Breast epithelium (tissue), 4 donors: ENCODE results near the gene RIPK1. TPM values are rescaled to one million over a fixed set of nuclear protein-coding genes. Genes with fewer than 3 reads are reported as not detected.
A peak's percentile ranks its signal among the peaks of the same experiment; 100 is the strongest.
"Not testable (repeated sequence)": the region's sequence is repeated elsewhere in the genome, so short reads cannot be mapped to it uniquely, and the experiment has no call there.

Source experiments
- DNase-seq, 2 donors: peaks; one replicate each; pipeline ENCODE4 v3.0.0-alpha.2; 2019; ENCODE audit warnings: low spot score in 2 of 2
- H3K27ac ChIP-seq, 2 donors: fragments of 200-600 bp; sonication (generic) in 1 of 2; one replicate each; pipeline ENCODE4 v1.5.1; 2016 to 2019; ENCODE audit warnings: mild to moderate bottlenecking in 1 of 2
- H3K27me3 ChIP-seq, 2 donors: fragments of 200-600 bp; sonication (generic) in 1 of 2; one replicate each; pipeline versions ENCODE4 v1.5.1 to v1.6.0; 2017 to 2019; ENCODE audit warnings: control low read depth in 1 of 2, mild to moderate bottlenecking in 1 of 2
- H3K36me3 ChIP-seq: fragments of 200-600 bp; one replicate; pipeline ENCODE4 v1.5.1; 2019
- H3K4me1 ChIP-seq, 2 donors: fragments of 200-600 bp; sonication (generic); one replicate each; pipeline ENCODE4 v1.5.1; 2016 to 2019; ENCODE audit warnings: control low read depth in 1 of 2
- H3K4me3 ChIP-seq, 3 donors: fragments of 200-600 bp; sonication (generic); 1 replicate in 2 of 3; 2 replicates in 1 of 3; pipeline ENCODE4 v1.5.1; 2016 to 2019; ENCODE audit warnings: mild to moderate bottlenecking in 3 of 3, moderate library complexity in 2 of 3
- H3K9me3 ChIP-seq, 2 donors: fragments of 200-600 bp; sonication (generic) in 1 of 2; one replicate each; pipeline ENCODE4 v1.5.1; 2016 to 2019; ENCODE audit warnings: control low read depth in 1 of 2
- POLR2A ChIP-seq: fragments of 450-650 bp; IDR thresholded peaks from one replicate; pipeline ENCODE4 v1.6.1; 2016; ENCODE audit warnings: antibody characterized with exemption, mild to moderate bottlenecking, moderate library complexity
- POLR2AphosphoS5 ChIP-seq, 3 donors: sonication (generic); formaldehyde crosslinking; IDR thresholded peaks; one replicate each; pipeline ENCODE4 v1.6.1; 2017; ENCODE audit warnings: antibody characterized with exemption in 3 of 3
- intact Hi-C: fragments of 100-400 bp; cut with DNase I; formaldehyde crosslinking; loops from one replicate; pipeline ENCODE4 v1.15.1; 2023; ENCODE audit warnings: low total_unique reads
- total RNA-seq, 3 donors: library from RNA; depleted of rRNA; stranded (reverse); fragments of >200 nt; gene quantifications; one replicate each; pipeline ENCODE4 v1.1.0, GENCODE V29; 2016
- TF ChIP-seq, protein P1 (sequence below), 3 donors: fragments of 450-650 bp; IDR thresholded peaks; one replicate each; pipeline ENCODE4 v1.5.1; 2016 to 2017; ENCODE audit warnings: antibody characterized with exemption in 3 of 3, mild to moderate bottlenecking in 3 of 3, moderate library complexity in 3 of 3

Gene RIPK1
- total RNA-seq, 3 donors from 2014 or later: 23.8 to 38.9 (median 26.2) TPM

- intact Hi-C loops: no loop called here
- DNase-seq: no peak
- H3K4me1 ChIP-seq: peaks cover 0 to under 1% of the 10 kb centered on the region in 2 donors
- no peak overlapping the region for H3K4me3 ChIP-seq
- no peaks in the 10 kb centered on the region for H3K27me3 ChIP-seq
- H3K27ac ChIP-seq: no peak overlapping the region
- TF ChIP-seq POLR2AphosphoS5 (IDR thresholded peaks at IDR 0.05): no peak
- no peak for TF ChIP-seq POLR2A
- TF ChIP-seq, protein P1, sequence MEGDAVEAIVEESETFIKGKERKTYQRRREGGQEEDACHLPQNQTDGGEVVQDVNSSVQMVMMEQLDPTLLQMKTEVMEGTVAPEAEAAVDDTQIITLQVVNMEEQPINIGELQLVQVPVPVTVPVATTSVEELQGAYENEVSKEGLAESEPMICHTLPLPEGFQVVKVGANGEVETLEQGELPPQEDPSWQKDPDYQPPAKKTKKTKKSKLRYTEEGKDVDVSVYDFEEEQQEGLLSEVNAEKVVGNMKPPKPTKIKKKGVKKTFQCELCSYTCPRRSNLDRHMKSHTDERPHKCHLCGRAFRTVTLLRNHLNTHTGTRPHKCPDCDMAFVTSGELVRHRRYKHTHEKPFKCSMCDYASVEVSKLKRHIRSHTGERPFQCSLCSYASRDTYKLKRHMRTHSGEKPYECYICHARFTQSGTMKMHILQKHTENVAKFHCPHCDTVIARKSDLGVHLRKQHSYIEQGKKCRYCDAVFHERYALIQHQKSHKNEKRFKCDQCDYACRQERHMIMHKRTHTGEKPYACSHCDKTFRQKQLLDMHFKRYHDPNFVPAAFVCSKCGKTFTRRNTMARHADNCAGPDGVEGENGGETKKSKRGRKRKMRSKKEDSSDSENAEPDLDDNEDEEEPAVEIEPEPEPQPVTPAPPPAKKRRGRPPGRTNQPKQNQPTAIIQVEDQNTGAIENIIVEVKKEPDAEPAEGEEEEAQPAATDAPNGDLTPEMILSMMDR (IDR thresholded peaks at IDR 0.05): no peak
- H3K36me3 ChIP-seq: no peaks in the 10 kb centered on the region
- H3K9me3 ChIP-seq: no peaks in the 10 kb centered on the region
Measured at GRCh38 chr6:3058957-3059356, 9.3 kb upstream of the RIPK1 start.

DNA sequence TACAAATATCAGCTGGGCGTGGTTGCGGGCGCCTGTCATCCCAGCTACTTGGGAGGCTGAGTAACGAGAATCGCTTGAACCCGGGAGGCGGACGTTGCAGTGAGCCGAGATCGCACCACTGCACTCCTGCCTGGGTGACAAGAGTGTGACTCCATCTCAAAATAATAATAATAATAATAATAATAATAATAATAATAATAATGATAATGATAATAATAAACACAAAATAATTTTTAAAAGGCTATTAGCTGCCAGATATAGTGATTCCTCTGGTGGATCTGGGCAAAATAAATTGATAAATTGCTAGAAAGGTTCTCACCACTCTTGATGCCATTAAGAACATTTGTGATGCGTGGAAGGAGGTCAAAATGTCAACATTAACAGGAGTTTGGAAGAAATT is 8.2 kb upstream of the RIPK1 start:
- H3K4me1 ChIP-seq, H3K27ac ChIP-seq, H3K9me3 ChIP-seq, intact Hi-C loops, H3K4me3 ChIP-seq, H3K27me3 ChIP-seq, H3K36me3 ChIP-seq, DNase-seq: not testable (repeated sequence)

- TF ChIP-seq POLR2AphosphoS5 (IDR thresholded peaks at IDR 0.05) (no peak), POLR2A (no peak)
- TF ChIP-seq, protein P1 (IDR thresholded peaks at IDR 0.05): no peak
- no peak overlapping the region for H3K27ac ChIP-seq
- no peaks in the 10 kb centered on the region for H3K9me3 ChIP-seq
- no peaks in the 10 kb centered on the region for H3K4me1 ChIP-seq
- H3K36me3 ChIP-seq: no peaks in the 10 kb centered on the region
- DNase-seq: no peak
- no peaks in the 10 kb centered on the region for H3K27me3 ChIP-seq
- intact Hi-C loops: no loop called here
- no peak overlapping the region for H3K4me3 ChIP-seq
Measured at GRCh38 chr6:3061501-3061941, 6.8 kb upstream of the RIPK1 start.

DNA sequence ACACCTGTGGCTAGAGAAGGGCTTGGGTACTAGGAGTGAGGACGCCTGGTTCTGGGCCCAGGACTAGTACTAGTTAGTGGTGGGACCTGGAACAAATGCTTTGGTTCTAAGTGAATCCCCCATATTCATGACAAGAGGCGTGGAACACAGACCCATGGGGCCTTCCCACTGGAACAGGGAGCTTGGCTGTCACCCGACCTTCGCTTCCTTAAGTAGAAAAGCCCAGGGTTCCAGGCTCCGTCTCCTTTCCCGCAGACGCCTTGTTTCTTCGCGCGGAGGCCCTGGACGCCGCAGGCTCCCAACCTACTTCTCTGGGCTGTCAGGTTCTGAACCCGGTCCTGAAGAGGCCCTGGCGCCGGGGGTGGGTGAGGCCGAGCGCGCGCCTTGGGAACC is 5.0 kb upstream of the RIPK1 start:
- intact Hi-C loops, H3K9me3 ChIP-seq, DNase-seq, H3K36me3 ChIP-seq, H3K4me1 ChIP-seq, H3K27me3 ChIP-seq: not testable (repeated sequence)
- H3K27ac ChIP-seq: peak overlapping the region; percentile 91 to 97
- H3K4me3 ChIP-seq: peak overlapping the region; percentile 73 to 85 (median 76)

DNA sequence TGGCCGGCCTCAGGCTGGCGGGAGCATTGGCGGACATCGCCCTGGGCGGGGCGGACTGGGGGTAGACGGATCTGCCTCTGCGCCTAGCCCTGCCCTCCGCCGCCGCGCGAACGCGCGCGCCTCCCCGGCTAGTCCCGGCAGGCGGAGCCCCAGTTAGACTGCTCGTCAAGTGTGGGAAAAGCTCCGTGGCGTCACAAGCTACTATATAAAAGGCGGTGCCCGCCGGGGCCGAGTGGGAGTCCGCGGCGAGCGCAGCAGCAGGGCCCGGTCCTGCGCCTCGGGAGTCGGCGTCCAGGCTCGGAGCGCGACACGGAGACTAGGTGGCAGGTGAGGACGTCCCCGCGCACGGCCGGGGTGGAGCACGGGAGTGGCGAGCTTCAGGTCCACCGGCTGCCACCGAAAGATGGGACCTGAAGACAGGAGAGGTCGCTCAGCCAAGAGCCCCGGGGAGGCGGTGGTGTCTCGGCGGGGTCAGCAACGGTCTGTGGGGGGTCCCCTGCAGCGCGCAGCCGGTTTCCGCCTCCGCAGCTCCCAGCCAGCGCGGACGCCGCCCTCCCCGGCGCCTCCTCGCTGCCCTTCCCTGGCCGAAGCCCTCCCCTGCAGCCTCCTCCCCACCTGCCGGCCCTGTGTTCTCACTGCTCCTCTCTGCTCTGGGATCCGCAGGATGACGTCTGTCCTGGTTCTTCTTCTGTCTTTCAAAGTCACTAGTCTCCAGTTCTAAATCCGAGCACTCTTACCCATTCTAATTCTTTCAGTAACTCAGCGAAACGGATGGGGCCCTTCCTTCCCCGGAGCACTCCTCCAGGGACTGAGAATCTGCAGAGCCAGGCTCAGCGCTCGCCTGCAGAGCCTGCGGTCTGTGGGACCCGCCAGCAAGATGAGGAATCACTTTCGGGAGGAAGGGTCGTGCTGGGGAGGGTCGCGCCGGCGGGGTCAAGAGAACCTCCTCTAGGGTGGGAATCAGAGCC is 4.3 kb upstream of the RIPK1 start:
- peak overlapping the region; percentile 91 to 97 for H3K27ac ChIP-seq
- no peaks in the 10 kb centered on the region for H3K36me3 ChIP-seq
- H3K9me3 ChIP-seq: no peaks in the 10 kb centered on the region
- DNase-seq: peak; percentile 90 to 93
- intact Hi-C loops: no loop called here
- H3K4me1 ChIP-seq: no peaks in the 10 kb centered on the region
- H3K4me3 ChIP-seq: peak overlapping the region; percentile 73 to 85 (median 76)
- TF ChIP-seq, protein P1 (IDR thresholded peaks at IDR 0.05): no peak
- TF ChIP-seq POLR2A (peak; percentile 87), POLR2AphosphoS5 (IDR thresholded peaks at IDR 0.05) (peak; percentile 83 to 97 (median 95))
- no peaks in the 10 kb centered on the region for H3K27me3 ChIP-seq

GRCh38 chr6:3071568-3071967 is 3.3 kb downstream of the RIPK1 start:
- TF ChIP-seq, protein P1 (IDR thresholded peaks at IDR 0.05): no peak
- TF ChIP-seq POLR2A (no peak), POLR2AphosphoS5 (IDR thresholded peaks at IDR 0.05) (no peak)
- Histone ChIP-seq H3K4me3 (no peak overlapping the region), H3K27me3 (no peaks in the 10 kb centered on the region), H3K27ac (no peak overlapping the region), H3K36me3 (no peaks in the 10 kb centered on the region), H3K4me1 (no peaks in the 10 kb centered on the region), H3K9me3 (no peaks in the 10 kb centered on the region)
- intact Hi-C loops: no loop called here
- no peak for DNase-seq
